Activated CD4-positive, alpha-beta T cell treated with anti-CD3 and anti-CD28 coated beads, Interleukin-2, Interleukin-6, amounts not matched to agents 100 ng/mL and 50 ng/mL, durations not matched to agents 16 hours and 8 hours (primary cell): Measurements from ENCODE around the gene RPS24.

Source experiments
- DNase-seq: peaks from one replicate; pipeline ENCODE4 v3.0.0-alpha.2; 2020

Gene RPS24

DNA sequence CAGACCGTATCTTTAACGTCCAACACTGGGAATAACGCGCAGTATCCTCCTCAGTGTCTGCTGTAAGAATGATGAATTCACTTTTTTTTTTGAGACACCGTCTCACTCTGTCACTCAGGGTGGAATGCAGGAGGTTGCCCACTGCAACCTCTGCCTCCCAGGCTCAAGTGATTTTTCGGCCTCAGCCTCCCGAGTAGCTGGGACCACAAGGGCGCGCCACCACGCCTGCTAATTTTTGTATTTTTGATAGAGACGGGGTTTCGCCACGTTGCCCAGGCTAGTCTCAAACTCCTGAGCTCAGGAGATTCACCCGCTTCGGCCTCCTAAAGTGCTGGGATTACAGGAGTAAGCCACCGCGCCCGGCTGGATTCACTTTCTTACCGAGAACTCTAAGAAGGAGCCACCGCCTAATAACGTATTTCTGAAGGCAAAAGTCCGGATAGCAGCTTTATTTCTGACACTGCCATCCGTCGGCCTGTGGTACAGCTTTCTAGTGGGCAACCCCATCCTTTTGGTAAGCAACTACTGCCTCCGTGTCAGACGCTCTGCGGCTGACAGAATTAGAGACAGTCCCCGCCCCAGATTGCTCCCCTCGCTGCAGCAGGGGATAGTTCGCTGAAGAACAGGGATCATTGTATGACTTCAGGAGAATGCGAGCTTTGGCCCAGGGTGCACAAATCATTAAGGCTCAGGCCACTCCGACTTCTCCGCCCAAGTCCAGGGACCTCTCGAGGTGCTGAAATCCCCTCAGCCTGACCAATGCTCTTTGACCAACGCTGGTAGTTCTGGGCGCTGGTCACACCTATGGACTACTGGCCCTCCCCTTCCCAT is 5.0 kb upstream of the RPS24 start:
- no peak for DNase-seq

DNA sequence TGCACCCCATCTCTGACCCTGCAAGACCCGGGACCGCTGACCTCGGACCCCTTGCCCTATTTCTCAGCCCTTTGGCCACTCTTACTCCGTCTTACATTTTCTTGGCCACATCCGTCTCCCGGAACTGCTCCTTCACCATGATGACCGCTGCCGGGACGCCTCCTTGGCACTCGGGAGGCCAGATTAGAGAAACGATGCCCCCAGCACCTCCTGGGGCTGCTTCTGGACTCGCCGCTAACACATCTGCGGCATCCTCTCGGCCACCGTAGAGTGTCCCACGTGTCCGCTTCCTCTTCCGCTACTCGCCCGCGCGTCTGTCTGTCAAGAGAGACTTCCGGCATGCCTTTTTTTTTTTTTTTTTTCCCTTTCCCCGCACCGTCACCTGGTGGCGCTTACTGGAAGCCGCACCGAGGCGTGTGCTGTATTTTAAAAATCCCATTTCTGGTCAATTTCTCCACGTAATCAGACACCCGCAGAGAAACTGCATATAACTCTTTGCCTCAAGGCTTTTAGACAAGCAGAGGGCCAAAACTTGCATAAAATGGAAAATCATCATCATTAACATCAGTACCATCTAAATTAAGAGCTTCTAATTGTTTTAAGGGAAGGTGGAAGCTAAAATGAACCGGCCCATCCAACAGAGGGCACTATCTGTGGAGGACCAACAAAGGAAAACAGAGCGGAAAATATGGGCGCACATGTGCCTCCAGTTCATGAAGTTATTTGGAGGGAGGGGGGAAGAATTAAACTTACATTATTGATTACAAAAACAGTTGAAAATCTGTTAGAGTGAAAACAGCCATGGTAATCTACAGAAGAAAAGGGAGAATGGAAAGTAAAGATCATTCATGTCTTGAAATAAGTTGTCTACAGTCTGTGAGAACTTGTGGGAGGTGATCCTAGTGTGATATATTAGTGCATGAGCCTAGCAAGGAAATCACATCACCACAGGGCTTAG is 4.1 kb upstream of the RPS24 start, which contains the start of gene POLR3A:
Gene POLR3A, minus strand, starts transcription at position 247 of the 958 bp plus-strand sequence. Its CDS starts 108 bp downstream, at position 139.
- peak; percentile 95 for DNase-seq

- DNase-seq: no peak
These were observed 351 bp upstream of the RPS24 start for GRCh38 chr10:78033387-78033636.

DNA sequence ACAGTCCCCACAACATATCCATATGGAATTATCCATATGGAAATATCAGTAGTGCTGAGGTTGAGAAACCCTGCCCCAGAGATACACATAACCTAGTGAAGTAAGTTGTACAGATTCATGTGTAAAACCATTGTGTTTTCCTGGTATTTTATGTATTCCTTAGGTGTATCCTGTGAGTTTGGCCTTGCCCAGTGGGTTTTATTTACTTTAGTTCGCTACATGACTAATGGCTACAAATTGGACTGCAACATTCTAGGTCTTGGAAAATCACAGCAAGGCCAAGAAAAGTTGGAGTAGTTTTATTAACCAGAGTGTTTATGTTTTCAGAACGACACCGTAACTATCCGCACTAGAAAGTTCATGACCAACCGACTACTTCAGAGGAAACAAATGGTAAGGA is 1.4 kb downstream of the RPS24 start:
- DNase-seq: no peak

DNA sequence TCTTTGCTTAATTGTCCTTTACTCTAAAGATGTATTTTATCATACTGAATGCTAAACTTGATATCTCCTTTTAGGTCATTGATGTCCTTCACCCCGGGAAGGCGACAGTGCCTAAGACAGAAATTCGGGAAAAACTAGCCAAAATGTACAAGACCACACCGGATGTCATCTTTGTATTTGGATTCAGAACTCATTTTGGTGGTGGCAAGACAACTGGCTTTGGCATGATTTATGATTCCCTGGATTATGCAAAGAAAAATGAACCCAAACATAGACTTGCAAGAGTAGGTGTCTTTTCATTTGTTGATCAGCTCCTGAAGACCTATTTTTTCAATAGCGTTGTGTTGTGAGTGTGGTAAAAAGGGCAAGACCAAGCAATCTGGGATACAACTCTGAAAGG is 1.8 kb downstream of the RPS24 start:
- no peak for DNase-seq

GRCh38 chr10:78035933-78036583 is 2.4 kb downstream of the RPS24 start:
- no peak for DNase-seq

GRCh38 chr10:78038105-78038504 is 4.4 kb downstream of the RPS24 start:
- no peak for DNase-seq

- no peak for DNase-seq
These were observed 5.3 kb downstream of the RPS24 start for GRCh38 chr10:78038791-78039547.

DNA sequence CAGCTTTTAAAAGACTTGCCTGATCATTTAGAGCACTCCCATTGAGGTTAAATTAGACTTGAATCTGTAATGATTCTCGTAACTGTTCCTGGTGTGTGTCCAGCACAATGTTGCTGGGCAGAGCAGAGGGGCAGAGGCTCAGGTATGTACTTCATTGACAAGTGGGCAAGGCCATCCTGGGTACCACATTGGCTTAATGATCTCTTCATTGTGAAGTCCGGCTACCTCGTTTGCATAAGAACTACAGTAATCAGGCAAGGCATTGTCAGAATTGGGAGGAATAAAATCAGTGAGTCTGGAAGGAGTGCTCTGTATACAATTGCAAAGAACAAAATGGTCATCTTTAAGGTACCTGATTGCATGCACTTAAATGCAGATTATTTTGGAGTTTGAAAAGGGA is 6.1 kb downstream of the RPS24 start:
- no peak for DNase-seq

DNA sequence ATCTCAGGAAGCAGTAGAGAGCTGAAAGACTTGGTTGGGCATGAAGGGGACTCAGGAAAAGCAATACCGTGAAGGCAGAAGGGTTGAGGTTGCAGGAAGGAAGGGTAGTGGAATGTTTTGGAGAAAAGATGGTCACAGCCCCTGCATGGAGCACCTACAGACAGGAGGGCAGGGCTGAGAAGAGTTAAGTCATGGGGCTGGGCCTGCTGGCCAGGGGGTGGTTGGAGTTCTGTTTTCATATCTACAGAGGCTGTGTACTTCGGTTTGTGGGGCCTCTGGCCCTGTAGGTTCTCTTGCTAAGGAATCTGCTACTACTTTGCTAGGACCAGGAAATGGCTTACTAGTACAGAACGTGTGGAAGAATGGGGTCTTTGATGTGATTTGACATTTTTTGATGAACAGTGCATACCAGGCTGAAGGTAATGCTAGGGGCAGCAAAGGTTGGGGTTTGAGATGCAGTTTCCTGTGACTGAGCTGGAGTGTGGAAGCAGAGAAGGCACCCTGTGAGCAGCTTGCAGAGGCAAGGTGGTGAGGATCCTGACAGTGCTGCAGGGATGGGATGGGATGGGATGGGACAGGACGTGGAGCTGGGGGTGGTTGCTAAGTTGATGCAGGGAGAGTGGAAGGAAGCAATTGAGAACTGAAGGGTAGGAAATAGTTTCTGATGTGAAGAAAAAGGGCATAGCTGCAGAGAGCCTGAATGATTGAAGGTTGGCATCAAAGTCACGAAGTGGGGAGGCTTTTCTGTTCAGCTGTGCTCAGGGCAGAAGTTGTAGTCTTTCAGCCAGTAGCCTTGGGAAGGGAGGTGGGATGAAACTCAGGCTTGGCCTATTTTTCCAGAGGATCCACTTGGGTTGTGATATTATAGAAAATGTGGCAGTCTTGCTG is 7.8 kb downstream of the RPS24 start:
- DNase-seq: no peak

DNA sequence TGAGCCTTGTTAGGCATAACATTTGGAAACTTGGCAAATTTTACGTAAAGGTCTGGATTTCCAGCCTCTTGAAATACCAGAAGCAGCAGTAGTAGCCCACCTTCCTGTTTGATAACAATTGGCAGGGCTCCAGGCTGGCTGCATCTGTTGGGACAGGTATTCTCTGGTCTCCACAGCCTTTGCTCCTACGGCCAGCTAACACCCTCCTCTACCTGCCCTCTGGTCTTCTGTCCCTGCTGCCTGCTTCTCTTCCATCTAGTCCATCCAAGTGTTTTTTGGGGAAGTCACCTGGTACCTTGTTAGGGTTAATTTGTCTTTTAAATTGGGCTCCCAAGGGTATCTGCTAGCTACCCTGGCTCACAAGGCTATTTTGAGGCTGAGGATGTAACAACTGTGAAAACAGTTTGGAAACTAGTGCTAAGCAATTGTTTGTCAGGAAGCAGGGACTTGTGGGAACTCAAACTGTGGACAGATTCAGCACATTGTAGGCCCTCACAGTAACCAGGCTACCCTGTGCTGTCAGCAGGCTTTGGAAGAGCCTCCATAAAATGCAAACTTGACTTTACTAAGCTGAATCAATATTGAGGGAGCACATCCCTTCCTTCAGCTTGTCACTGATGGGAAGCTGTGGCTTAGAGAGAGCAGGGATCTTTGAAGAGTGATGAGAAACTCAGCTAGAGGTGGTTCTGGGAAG is 8.5 kb downstream of the RPS24 start:
- DNase-seq: no peak

- no peak for DNase-seq
These were observed 9.1 kb downstream of the RPS24 start for GRCh38 chr10:78042752-78043104.

DNA sequence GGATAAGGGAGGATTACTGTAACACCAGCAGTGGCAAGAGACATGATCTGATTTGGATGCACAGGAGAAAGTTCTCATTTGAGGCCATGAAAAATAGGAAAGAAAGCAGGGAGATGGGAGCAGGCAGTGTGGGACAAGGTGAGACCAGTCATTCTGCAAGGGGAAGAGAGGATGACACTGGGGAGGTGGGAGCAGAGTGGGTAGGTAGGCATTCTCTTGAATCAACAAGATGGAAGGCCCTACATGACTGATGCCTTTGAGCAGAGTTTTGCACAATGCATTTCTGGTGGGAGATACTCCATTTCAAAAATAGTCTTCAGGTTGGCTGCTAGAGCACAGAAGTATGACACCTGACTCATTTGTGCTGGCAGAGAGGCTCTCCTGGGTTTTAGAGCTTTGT is 10.5 kb downstream of the RPS24 start:
- DNase-seq: no peak

GRCh38 chr10:78044699-78045098 is 11.0 kb downstream of the RPS24 start:
- DNase-seq: no peak

GRCh38 chr10:78045237-78045636 is 11.6 kb downstream of the RPS24 start:
- DNase-seq: peak; percentile 67

DNA sequence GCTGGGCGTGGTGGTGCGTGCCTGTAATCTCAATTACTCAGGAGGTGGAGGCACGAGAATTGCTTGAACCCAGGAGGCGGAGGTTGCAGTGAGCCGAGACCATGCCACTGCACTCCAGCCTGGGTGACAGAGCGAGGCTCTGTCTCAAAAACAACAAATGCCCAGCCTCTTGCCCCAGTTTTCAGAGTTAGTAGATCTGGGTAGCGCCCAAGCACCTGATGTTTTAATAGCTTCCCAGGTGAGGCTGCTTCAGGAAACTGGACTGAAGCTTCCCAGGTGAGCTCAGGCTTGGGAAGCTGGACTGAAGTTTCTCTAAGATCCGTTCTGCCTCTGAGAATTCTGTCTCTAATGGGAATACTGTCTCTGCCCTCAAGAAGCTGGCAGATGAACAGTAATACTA is 12.2 kb downstream of the RPS24 start:
- DNase-seq: no peak

DNA sequence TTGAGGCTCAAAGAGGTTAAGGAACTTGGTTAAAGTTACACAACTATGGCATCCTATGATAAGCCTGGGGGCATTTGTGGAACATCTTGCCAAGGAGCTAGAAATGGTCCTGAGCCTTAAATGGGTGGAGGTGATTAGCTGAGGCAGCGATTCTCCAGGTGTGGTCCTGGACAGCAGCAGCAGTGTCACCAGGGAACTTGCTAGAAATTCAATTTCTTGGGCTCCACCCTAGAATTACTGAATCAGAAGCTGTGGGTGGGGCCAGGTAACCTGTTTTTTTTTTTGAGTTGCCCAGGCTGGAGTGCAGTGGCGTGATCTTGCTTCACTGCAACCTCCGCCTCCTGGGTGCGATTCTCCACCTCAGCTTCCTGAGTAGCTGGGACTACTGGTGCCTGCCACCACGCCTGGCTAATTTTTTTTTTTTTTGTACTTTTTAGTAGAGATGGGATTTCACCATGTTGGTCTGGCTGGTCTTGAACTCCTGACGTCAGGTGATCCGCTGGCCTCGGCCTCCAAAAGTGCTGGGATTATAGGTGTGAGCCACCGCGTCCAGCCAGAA is 13.1 kb downstream of the RPS24 start:
- no peak for DNase-seq

- peak; percentile 86 for DNase-seq
These were observed 13.7 kb downstream of the RPS24 start for GRCh38 chr10:78047314-78047891.

GRCh38 chr10:78049851-78050250 is 16.2 kb downstream of the RPS24 start:
- no peak for DNase-seq

- no peak for DNase-seq
These were observed 19.7 kb downstream of the RPS24 start for GRCh38 chr10:78053211-78053868.
